HEK293 (cell line): ENCODE measurements around the gene ANO1.

ENCODE experiments used
- CTCF ChIA-PET: fragments of 350-600 bp; formaldehyde crosslinking; extraction: SDS; loops from one replicate; lab custom pipeline; 2021; ENCODE audit warnings: antibody characterized with exemption; lab: Yijun Ruan, JAX
- POLR2A ChIA-PET: fragments of 300-600 bp; formaldehyde crosslinking; extraction: SDS; loops from one replicate; lab custom pipeline; 2020; ENCODE audit warnings: antibody characterized with exemption, inconsistent platforms; lab: Yijun Ruan, JAX
- H3K27ac ChIP-seq: fragments of 200-500 bp; sonication (Bioruptor generic); 2 replicates; pipeline ENCODE4 v1.5.1; 2014; ENCODE audit warnings: low read depth, low read length, control low read depth, inconsistent platforms; ENCODE audit errors: extremely low read depth
- H3K36me3 ChIP-seq, 2 experiments: fragments of 200-500 bp in 1 of 2; sonication (Bioruptor generic) in 1 of 2; 1 replicate in 1 of 2; 2 replicates in 1 of 2; pipeline ENCODE4 v1.5.1; 2014 to 2017; ENCODE audit warnings: inconsistent platforms in 2 of 2, low read length in 2 of 2; ENCODE audit not compliant: control insufficient read depth in 2 of 2, insufficient read depth in 1 of 2
- H3K4me1 ChIP-seq: fragments of 200-500 bp; sonication (Bioruptor generic); 2 replicates; pipeline ENCODE4 v1.5.1; 2014; ENCODE audit warnings: mild to moderate bottlenecking, low read length, inconsistent platforms; ENCODE audit not compliant: control insufficient read depth, insufficient read depth
- H3K4me3 ChIP-seq: 2 replicates; pipeline ENCODE4 v1.5.1; 2011; ENCODE audit warnings: low read depth, mild to moderate bottlenecking, control low read depth, low read length, moderate library complexity
- H3K9me3 ChIP-seq: fragments of 200-500 bp; sonication (Bioruptor generic); 2 replicates; pipeline ENCODE4 v1.5.1; 2014; ENCODE audit warnings: low read depth, low read length, inconsistent platforms; ENCODE audit not compliant: control insufficient read depth, insufficient read depth
- ATF2 ChIP-seq: fragments of 450-650 bp; formaldehyde crosslinking; IDR thresholded peaks from 2 replicates; pipeline ENCODE4 v1.5.1; 2016; ENCODE audit warnings: missing biosample characterization, missing genetic modification characterization, low read depth
- BCL11A ChIP-seq: fragments of 450-650 bp; formaldehyde crosslinking; IDR thresholded peaks from 2 replicates; pipeline ENCODE4 v1.5.1; 2016; ENCODE audit warnings: low read depth, missing biosample characterization, missing genetic modification characterization
- HOXA7 ChIP-seq: sonication (generic); formaldehyde crosslinking; IDR thresholded peaks from 2 replicates; pipeline ENCODE4 v1.8.1; 2022; ENCODE audit warnings: missing genetic modification reagents, borderline replicate concordance
- IKZF3 ChIP-seq: fragments of 450-650 bp; IDR thresholded peaks from 2 replicates; pipeline ENCODE4 v1.5.0; 2018; ENCODE audit warnings: missing biosample characterization, mild to moderate bottlenecking, missing genetic modification characterization, moderate library complexity
- KLF16 ChIP-seq: fragments of 450-650 bp; formaldehyde crosslinking; IDR thresholded peaks from 2 replicates; pipeline ENCODE4 v1.5.1; 2017; ENCODE audit warnings: missing biosample characterization, missing genetic modification characterization
- OSR2 ChIP-seq: fragments of 450-650 bp; formaldehyde crosslinking; IDR thresholded peaks from 2 replicates; pipeline ENCODE4 v1.5.1; 2016; ENCODE audit warnings: missing biosample characterization, missing genetic modification characterization
- PRDM10 ChIP-seq: fragments of 450-650 bp; formaldehyde crosslinking; IDR thresholded peaks from 2 replicates; pipeline ENCODE4 v1.5.1; 2016; ENCODE audit warnings: missing biosample characterization, missing genetic modification characterization
- RBAK ChIP-seq: fragments of 450-650 bp; formaldehyde crosslinking; IDR thresholded peaks from 2 replicates; pipeline ENCODE4 v1.5.1; 2016; ENCODE audit warnings: missing biosample characterization, missing genetic modification characterization
- ZBTB48 ChIP-seq: fragments of 450-650 bp; formaldehyde crosslinking; IDR thresholded peaks from 2 replicates; pipeline ENCODE4 v1.5.1; 2016; ENCODE audit warnings: missing biosample characterization, missing genetic modification characterization
- ZFP37 ChIP-seq: fragments of 450-650 bp; formaldehyde crosslinking; IDR thresholded peaks from 2 replicates; pipeline ENCODE4 v1.5.1; 2016; ENCODE audit warnings: missing biosample characterization, missing genetic modification characterization
- ZFP69B ChIP-seq: fragments of 450-650 bp; formaldehyde crosslinking; IDR thresholded peaks from 2 replicates; pipeline ENCODE4 v1.5.1; 2016; ENCODE audit warnings: missing biosample characterization, missing genetic modification characterization
- ZNF23 ChIP-seq: fragments of 450-650 bp; formaldehyde crosslinking; IDR thresholded peaks from 2 replicates; pipeline ENCODE4 v1.5.1; 2016; ENCODE audit warnings: missing biosample characterization, missing genetic modification characterization, borderline replicate concordance
- ZNF274 ChIP-seq, 2 experiments: fragments of 200-500 bp in 1 of 2; fragments of 450-650 bp in 1 of 2; sonication (Bioruptor generic) in 1 of 2; formaldehyde crosslinking in 1 of 2; IDR thresholded peaks; 2 replicates each; pipeline versions ENCODE4 v1.5.1 to v1.6.1; 2014 to 2016; ENCODE audit warnings: borderline replicate concordance in 1 of 2, inconsistent platforms in 1 of 2, low read length in 1 of 2, missing biosample characterization in 1 of 2, missing genetic modification characterization in 1 of 2
- ZNF354C ChIP-seq: fragments of 450-650 bp; formaldehyde crosslinking; IDR thresholded peaks from 2 replicates; pipeline ENCODE4 v1.5.1; 2016; ENCODE audit warnings: missing biosample characterization, missing genetic modification characterization, low read depth, borderline replicate concordance
- ZNF37A ChIP-seq: fragments of 450-650 bp; IDR thresholded peaks from 2 replicates; pipeline ENCODE4 v1.5.1; 2018; ENCODE audit warnings: missing biosample characterization, missing genetic modification characterization
- ZNF394 ChIP-seq: fragments of 450-650 bp; formaldehyde crosslinking; IDR thresholded peaks from 2 replicates; pipeline ENCODE4 v1.5.1; 2016; ENCODE audit warnings: missing biosample characterization, missing genetic modification characterization, mild to moderate bottlenecking, moderate library complexity, borderline replicate concordance
- ZNF404 ChIP-seq: fragments of 450-650 bp; formaldehyde crosslinking; IDR thresholded peaks from 2 replicates; pipeline ENCODE4 v1.5.1; 2017; ENCODE audit warnings: missing biosample characterization, missing genetic modification characterization
- ZNF416 ChIP-seq: fragments of 450-650 bp; formaldehyde crosslinking; IDR thresholded peaks from 2 replicates; pipeline ENCODE4 v1.5.1; 2016; ENCODE audit warnings: missing biosample characterization, missing genetic modification characterization
- ZNF548 ChIP-seq: fragments of 450-650 bp; formaldehyde crosslinking; IDR thresholded peaks from 2 replicates; pipeline ENCODE4 v1.5.1; 2016; ENCODE audit warnings: missing biosample characterization, missing genetic modification characterization
- ZNF596 ChIP-seq: fragments of 450-650 bp; IDR thresholded peaks from 2 replicates; pipeline ENCODE4 v1.5.0; 2018; ENCODE audit warnings: missing biosample characterization, mild to moderate bottlenecking, missing genetic modification characterization, moderate library complexity
- ZSCAN30 ChIP-seq: fragments of 450-650 bp; IDR thresholded peaks from 2 replicates; pipeline ENCODE4 v1.5.1; 2018; ENCODE audit warnings: missing biosample characterization, mild to moderate bottlenecking, missing genetic modification characterization, moderate library complexity
- ZXDB ChIP-seq: fragments of 450-650 bp; formaldehyde crosslinking; IDR thresholded peaks from 2 replicates; pipeline ENCODE4 v1.5.1; 2016; ENCODE audit warnings: missing biosample characterization, missing genetic modification characterization
- TF ChIP-seq, protein P1 (sequence below): fragments of 450-650 bp; formaldehyde crosslinking; IDR thresholded peaks from 2 replicates; pipeline ENCODE4 v1.5.1; 2016; ENCODE audit warnings: missing biosample characterization, missing genetic modification characterization, borderline replicate concordance
- TF ChIP-seq, protein P2 (sequence below): fragments of 450-650 bp; formaldehyde crosslinking; conservative IDR thresholded peaks from 2 replicates; pipeline ENCODE4 v1.5.1; 2016; ENCODE audit warnings: low read depth, missing biosample characterization, missing genetic modification characterization
- TF ChIP-seq, protein P3 (sequence below): fragments of 450-650 bp; formaldehyde crosslinking; IDR thresholded peaks from 2 replicates; pipeline ENCODE4 v1.5.1; 2016; ENCODE audit warnings: missing biosample characterization, missing genetic modification characterization

ANO1 gene

DNA sequence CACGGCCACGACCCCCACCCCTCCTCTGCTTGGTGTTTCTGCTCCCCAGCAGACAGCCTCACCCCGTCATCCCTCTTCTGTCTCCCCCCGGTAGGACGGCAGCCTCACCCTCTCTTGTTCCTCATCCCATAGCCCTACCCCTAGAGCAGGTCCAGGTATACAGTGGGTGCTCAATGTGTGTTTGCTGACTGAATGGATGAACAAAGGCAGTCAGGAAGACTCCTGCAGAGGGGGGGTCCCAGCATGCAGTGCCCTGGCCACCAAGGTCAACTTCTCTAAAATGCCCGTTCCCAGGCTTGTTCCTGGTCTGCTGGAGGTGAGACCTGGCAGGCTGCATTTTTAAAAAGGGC lies 90.3 kb downstream of the ANO1 start (continued):
- TF ChIP-seq ZFP69B = no peak
- no peak for TF ChIP-seq OSR2 (tag by site-specific recombination)
- TF ChIP-seq ZNF23 (tag by site-specific recombination) = no peak
- no peak for TF ChIP-seq ZNF416
- no peak for TF ChIP-seq ZNF404 (tag by site-specific recombination)
- no peak for TF ChIP-seq RBAK (tag by site-specific recombination)

DNA sequence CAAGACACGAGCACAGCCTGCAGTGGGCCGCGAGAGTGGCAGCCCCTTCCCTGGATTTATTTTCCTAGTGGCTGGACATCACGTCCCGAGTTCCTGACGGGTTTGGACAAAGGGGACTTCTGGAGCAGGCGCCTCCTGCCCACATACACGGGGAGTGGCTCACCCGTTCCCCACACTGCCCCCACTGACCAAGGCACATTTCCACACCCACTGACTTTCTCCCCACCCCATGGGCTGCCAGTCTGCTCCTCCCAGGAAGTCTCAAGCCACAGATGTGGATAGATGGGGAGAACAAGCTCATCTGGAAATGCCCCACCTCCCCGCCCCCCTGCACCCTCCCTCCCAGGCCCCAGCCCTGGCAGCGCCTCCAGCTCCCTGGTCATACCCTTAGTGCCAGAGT lies 91.0 kb downstream of the ANO1 start:
- TF ChIP-seq ZSCAN30 (tag by site-specific recombination) = no peak
- TF ChIP-seq, protein P1, sequence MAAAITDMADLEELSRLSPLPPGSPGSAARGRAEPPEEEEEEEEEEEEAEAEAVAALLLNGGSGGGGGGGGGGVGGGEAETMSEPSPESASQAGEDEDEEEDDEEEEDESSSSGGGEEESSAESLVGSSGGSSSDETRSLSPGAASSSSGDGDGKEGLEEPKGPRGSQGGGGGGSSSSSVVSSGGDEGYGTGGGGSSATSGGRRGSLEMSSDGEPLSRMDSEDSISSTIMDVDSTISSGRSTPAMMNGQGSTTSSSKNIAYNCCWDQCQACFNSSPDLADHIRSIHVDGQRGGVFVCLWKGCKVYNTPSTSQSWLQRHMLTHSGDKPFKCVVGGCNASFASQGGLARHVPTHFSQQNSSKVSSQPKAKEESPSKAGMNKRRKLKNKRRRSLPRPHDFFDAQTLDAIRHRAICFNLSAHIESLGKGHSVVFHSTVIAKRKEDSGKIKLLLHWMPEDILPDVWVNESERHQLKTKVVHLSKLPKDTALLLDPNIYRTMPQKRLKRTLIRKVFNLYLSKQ (tag by site-specific recombination) = no peak
- TF ChIP-seq HOXA7 (CRISPR knock-in tag) = no peak
- TF ChIP-seq BCL11A = no peak
- no peak for TF ChIP-seq ZNF37A (tag by site-specific recombination)
- TF ChIP-seq, protein P2, sequence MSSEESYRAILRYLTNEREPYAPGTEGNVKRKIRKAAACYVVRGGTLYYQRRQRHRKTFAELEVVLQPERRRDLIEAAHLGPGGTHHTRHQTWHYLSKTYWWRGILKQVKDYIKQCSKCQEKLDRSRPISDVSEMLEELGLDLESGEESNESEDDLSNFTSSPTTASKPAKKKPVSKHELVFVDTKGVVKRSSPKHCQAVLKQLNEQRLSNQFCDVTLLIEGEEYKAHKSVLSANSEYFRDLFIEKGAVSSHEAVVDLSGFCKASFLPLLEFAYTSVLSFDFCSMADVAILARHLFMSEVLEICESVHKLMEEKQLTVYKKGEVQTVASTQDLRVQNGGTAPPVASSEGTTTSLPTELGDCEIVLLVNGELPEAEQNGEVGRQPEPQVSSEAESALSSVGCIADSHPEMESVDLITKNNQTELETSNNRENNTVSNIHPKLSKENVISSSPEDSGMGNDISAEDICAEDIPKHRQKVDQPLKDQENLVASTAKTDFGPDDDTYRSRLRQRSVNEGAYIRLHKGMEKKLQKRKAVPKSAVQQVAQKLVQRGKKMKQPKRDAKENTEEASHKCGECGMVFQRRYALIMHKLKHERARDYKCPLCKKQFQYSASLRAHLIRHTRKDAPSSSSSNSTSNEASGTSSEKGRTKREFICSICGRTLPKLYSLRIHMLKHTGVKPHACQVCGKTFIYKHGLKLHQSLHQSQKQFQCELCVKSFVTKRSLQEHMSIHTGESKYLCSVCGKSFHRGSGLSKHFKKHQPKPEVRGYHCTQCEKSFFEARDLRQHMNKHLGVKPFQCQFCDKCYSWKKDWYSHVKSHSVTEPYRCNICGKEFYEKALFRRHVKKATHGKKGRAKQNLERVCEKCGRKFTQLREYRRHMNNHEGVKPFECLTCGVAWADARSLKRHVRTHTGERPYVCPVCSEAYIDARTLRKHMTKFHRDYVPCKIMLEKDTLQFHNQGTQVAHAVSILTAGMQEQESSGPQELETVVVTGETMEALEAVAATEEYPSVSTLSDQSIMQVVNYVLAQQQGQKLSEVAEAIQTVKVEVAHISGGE = no peak
- no peak for TF ChIP-seq IKZF3 (tag by site-specific recombination)
- no peak for TF ChIP-seq ZBTB48 (tag by site-specific recombination)
- CTCF ChIA-PET = no interaction called here

GRCh38 chr11:70169632-70170031 lies 91.5 kb downstream of the ANO1 start:
- Histone ChIP-seq H3K27ac (no peak overlapping the region), H3K4me1 (no peaks in the 10 kb centered on the region), H3K9me3 (no peaks in the 10 kb centered on the region), H3K36me3 (no peaks in the 10 kb centered on the region), H3K4me3 (no peak overlapping the region)
- CTCF ChIA-PET = interaction anchor here (0.6 to 2.8 kb wide), 2 partner anchors 11 to 251 kb away, joined by 3 to 12 read pairs; no protein-coding TSS in a partner anchor
- POLR2A ChIA-PET = no interaction called here
- TF ChIP-seq ZNF548 (tag by site-specific recombination) (no peak), ZNF354C (no peak), ZNF596 (tag by site-specific recombination) (no peak), ZNF37A (tag by site-specific recombination) (no peak), ZFP37 (no peak), ZXDB (tag by site-specific recombination) (no peak), ZNF274 (IDR thresholded peaks at IDR 0.05; ENCODE audit: low read length) (no peak), ZNF274 (tag by site-specific recombination; IDR thresholded peaks at IDR 0.05; ENCODE audit: borderline replicate concordance) (no peak), ATF2 (tag by site-specific recombination) (no peak), KLF16 (tag by site-specific recombination) (no peak), ZNF394 (no peak), PRDM10 (tag by site-specific recombination) (no peak)
- TF ChIP-seq, protein P3, sequence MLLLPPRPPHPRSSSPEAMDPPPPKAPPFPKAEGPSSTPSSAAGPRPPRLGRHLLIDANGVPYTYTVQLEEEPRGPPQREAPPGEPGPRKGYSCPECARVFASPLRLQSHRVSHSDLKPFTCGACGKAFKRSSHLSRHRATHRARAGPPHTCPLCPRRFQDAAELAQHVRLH (tag by site-specific recombination) = no peak

More for the DNA sequence above, 91.0 kb downstream of the ANO1 start:
- H3K9me3 ChIP-seq = no peaks in the 10 kb centered on the region
- POLR2A ChIA-PET = no interaction called here
- H3K27ac ChIP-seq = no peak overlapping the region
- H3K4me1 ChIP-seq = no peaks in the 10 kb centered on the region
- no peaks in the 10 kb centered on the region for H3K36me3 ChIP-seq
- no peak overlapping the region for H3K4me3 ChIP-seq
